IMR-90 (cell line): ENCODE measurements around the gene GOLGA8K.
"Not testable (repeated sequence)": the region's sequence is repeated elsewhere in the genome, so short reads cannot be mapped to it uniquely, and the experiment has no call there.

Source experiments
- BHLHE40 ChIP-seq: fragments of 150-350 bp; IDR thresholded peaks from 2 replicates; pipeline ENCODE4 v1.6.1; 2016; ENCODE audit warnings: mild to moderate bottlenecking, low read depth, low read length
- CEBPB ChIP-seq: IDR thresholded peaks from 2 replicates; pipeline ENCODE4 v1.6.1; 2012; ENCODE audit warnings: low read depth, low read length, improper control_type of control experiment
- RAD21 ChIP-seq: IDR thresholded peaks from 2 replicates; pipeline ENCODE4 v1.6.1; 2012; ENCODE audit warnings: low read length, improper control_type of control experiment

- TF ChIP-seq BHLHE40, RAD21, CEBPB: not testable (repeated sequence)
Measured at GRCh38 chr15:32373707-32374106, 29.4 kb downstream of the GOLGA8K start.
